WTC11 (cell line): ENCODE data around the gene PABPN1L. TPM values are rescaled to one million over a fixed set of nuclear protein-coding genes. Genes with fewer than 3 reads are reported as not detected.

Experiments
- ATAC-seq: fragments of 200-7000 bp; cut with Tn5 transposase; 2 replicates; pipeline ENCODE4 v1.10.0; 2021; ENCODE audit warnings: mild to moderate bottlenecking, moderate library complexity
- CTCF ChIA-PET: fragments of 300-600 bp; sonication (Branson Sonifier 250); formaldehyde crosslinking; loops from one replicate; lab custom pipeline; 2021; ENCODE audit warnings: antibody characterized with exemption; lab: Charles Lee
- POLR2A ChIA-PET: fragments of 350-600 bp; sonication (Branson Sonifier 250); formaldehyde crosslinking; loops from one replicate; lab custom pipeline; 2021; ENCODE audit warnings: antibody characterized with exemption; lab: Charles Lee
- DNase-seq: peaks from one replicate; pipeline ENCODE4 v3.0.0; 2021; ENCODE audit warnings: low spot score
- H3K27ac Mint-ChIP-seq: 2 replicates; pipeline ENCODE4 v1.8.0; 2021; ENCODE audit warnings: mixed read lengths
- H3K27me3 Mint-ChIP-seq: 2 replicates; pipeline ENCODE4 v1.8.0; 2021; ENCODE audit warnings: low read depth, mild to moderate bottlenecking, moderate library complexity, mixed read lengths
- H3K36me3 Mint-ChIP-seq: 2 replicates; pipeline ENCODE4 v1.8.0; 2021; ENCODE audit warnings: mixed read lengths
- H3K4me1 Mint-ChIP-seq: 2 replicates; pipeline ENCODE4 v1.8.0; 2022; ENCODE audit warnings: mixed read lengths
- H3K4me3 Mint-ChIP-seq: 2 replicates; pipeline ENCODE4 v1.8.0; 2021; ENCODE audit warnings: mild to moderate bottlenecking, moderate library complexity, mixed read lengths
- H3K9me3 Mint-ChIP-seq: 2 replicates; pipeline ENCODE4 v1.8.0; 2021; ENCODE audit warnings: mixed read lengths
- ARID4B ChIP-seq: sonication (generic); formaldehyde crosslinking; IDR thresholded peaks from 2 replicates; pipeline ENCODE4 v1.8.0; 2023; ENCODE audit warnings: missing genetic modification reagents, mild to moderate bottlenecking, borderline replicate concordance
- E2F1 ChIP-seq: sonication (generic); formaldehyde crosslinking; IDR thresholded peaks from 2 replicates; pipeline ENCODE4 v1.8.0; 2022; ENCODE audit warnings: mild to moderate bottlenecking, missing genetic modification reagents
- E2F4 ChIP-seq: sonication (generic); formaldehyde crosslinking; IDR thresholded peaks from 2 replicates; pipeline ENCODE4 v1.8.1; 2022; ENCODE audit warnings: low read depth, mild to moderate bottlenecking, moderate library complexity, missing genetic modification reagents, borderline replicate concordance
- ELF4 ChIP-seq: sonication (generic); formaldehyde crosslinking; IDR thresholded peaks from 2 replicates; pipeline ENCODE4 v1.8.1; 2022; ENCODE audit warnings: low read depth, mild to moderate bottlenecking, moderate library complexity, missing genetic modification reagents
- GRHL2 ChIP-seq: fragments of 250-450 bp; sonication (Bioruptor Pico); IDR thresholded peaks from 2 replicates; pipeline ENCODE4 v1.8.0; 2022; ENCODE audit warnings: mild to moderate bottlenecking, moderate library complexity; ENCODE audit not compliant: insufficient replicate concordance, severe bottlenecking
- HMGA2 ChIP-seq: fragments of 250-450 bp; sonication (Bioruptor Pico); IDR thresholded peaks from 2 replicates; pipeline ENCODE4 v1.4.0; 2021; ENCODE audit warnings: mild to moderate bottlenecking, moderate library complexity
- MLX ChIP-seq: sonication (generic); formaldehyde crosslinking; IDR thresholded peaks from 2 replicates; pipeline ENCODE4 v1.8.1; 2023; ENCODE audit warnings: mild to moderate bottlenecking, missing genetic modification reagents, moderate library complexity
- MXD4 ChIP-seq: fragments of 250-450 bp; sonication (Bioruptor Pico); IDR thresholded peaks from 2 replicates; pipeline ENCODE4 v1.8.0; 2021; ENCODE audit warnings: mild to moderate bottlenecking, moderate library complexity, borderline replicate concordance
- NFATC4 ChIP-seq: fragments of 250-450 bp; sonication (Bioruptor Pico); IDR thresholded peaks from 2 replicates; pipeline ENCODE4 v1.9.0; 2021; ENCODE audit warnings: mild to moderate bottlenecking
- NFE2L1 ChIP-seq: sonication (generic); formaldehyde crosslinking; IDR thresholded peaks from 2 replicates; pipeline ENCODE4 v1.8.1; 2023; ENCODE audit warnings: missing genetic modification reagents
- NFYB ChIP-seq: sonication (generic); formaldehyde crosslinking; conservative IDR thresholded peaks from 2 replicates; pipeline ENCODE4 v1.8.0; 2022; ENCODE audit warnings: low read depth, missing genetic modification reagents
- NR1H2 ChIP-seq: sonication (generic); formaldehyde crosslinking; IDR thresholded peaks from 2 replicates; pipeline ENCODE4 v1.9.0; 2021; ENCODE audit warnings: mild to moderate bottlenecking, moderate library complexity, missing genetic modification reagents
- OVOL2 ChIP-seq: fragments of 250-450 bp; sonication (Bioruptor Pico); IDR thresholded peaks from 2 replicates; pipeline ENCODE4 v1.9.0; 2021; ENCODE audit warnings: mild to moderate bottlenecking, borderline replicate concordance
- STAT6 ChIP-seq: sonication (generic); formaldehyde crosslinking; conservative IDR thresholded peaks from 2 replicates; pipeline ENCODE4 v1.8.1; 2023; ENCODE audit warnings: mild to moderate bottlenecking, low read depth, missing genetic modification reagents, moderate library complexity
- ZMAT4 ChIP-seq: fragments of 250-450 bp; sonication (Bioruptor Pico); IDR thresholded peaks from 2 replicates; pipeline ENCODE4 v1.9.0; 2021; ENCODE audit warnings: mild to moderate bottlenecking
- ZNF263 ChIP-seq: sonication (generic); formaldehyde crosslinking; IDR thresholded peaks from 2 replicates; pipeline ENCODE4 v1.8.1; 2022; ENCODE audit warnings: low read depth, mild to moderate bottlenecking, moderate library complexity, missing genetic modification reagents
- ZNF281 ChIP-seq: sonication (generic); formaldehyde crosslinking; IDR thresholded peaks from 2 replicates; pipeline ENCODE4 v1.8.0; 2023; ENCODE audit warnings: mild to moderate bottlenecking, missing genetic modification reagents
- ZNF423 ChIP-seq: fragments of 250-450 bp; sonication (Bioruptor Pico); IDR thresholded peaks from 2 replicates; pipeline ENCODE4 v2.1.2; 2022; ENCODE audit warnings: mild to moderate bottlenecking, moderate library complexity
- ZSCAN18 ChIP-seq: fragments of 250-450 bp; sonication (Bioruptor Pico); IDR thresholded peaks from 2 replicates; pipeline ENCODE4 v2.1.2; 2022; ENCODE audit warnings: mild to moderate bottlenecking, moderate library complexity
- total RNA-seq: library from RNA; stranded (reverse); gene quantifications from 3 replicates; pipeline ENCODE4 v1.2.3, GENCODE V29; 2021

The PABPN1L gene
- total RNA-seq, 1 experiment from 2014 or later: not detected

GRCh38 chr16:88886420-88886844 is 20.0 kb upstream of the PABPN1L start (continued):
- TF ChIP-seq ARID4B (CRISPR knock-in tag): no peak
- no peak for TF ChIP-seq NFE2L1 (CRISPR knock-in tag)
- no peak for TF ChIP-seq ZNF423 (CRISPR knock-in tag)
- no peak for TF ChIP-seq STAT6 (CRISPR knock-in tag)
- TF ChIP-seq ZNF281 (CRISPR knock-in tag): no peak
- TF ChIP-seq OVOL2 (CRISPR knock-in tag): no peak
- no peak for TF ChIP-seq NFATC4 (CRISPR knock-in tag)
- no peak for TF ChIP-seq ZMAT4 (CRISPR knock-in tag)
- TF ChIP-seq ZSCAN18: no peak
- TF ChIP-seq MXD4 (CRISPR knock-in tag): no peak
- TF ChIP-seq MLX (CRISPR knock-in tag): no peak
- TF ChIP-seq ZNF263: no peak
- TF ChIP-seq, all 79 proteins: peak for 0

- no peak overlapping the region for H3K27ac Mint-ChIP-seq
- peaks cover 2% of the 10 kb centered on the region for H3K27me3 Mint-ChIP-seq
- no peaks in the 10 kb centered on the region for H3K36me3 Mint-ChIP-seq
- no peak for ATAC-seq
- POLR2A ChIA-PET: no interaction called here
- H3K9me3 Mint-ChIP-seq: no peaks in the 10 kb centered on the region
- CTCF ChIA-PET: interaction anchor here (1.0 kb wide), 1 partner anchor 281 kb away, joined by 4 read pairs; no protein-coding TSS in a partner anchor
- no peaks in the 10 kb centered on the region for H3K4me1 Mint-ChIP-seq
- TF ChIP-seq GRHL2 (CRISPR knock-in tag) (no peak), HMGA2 (CRISPR knock-in tag) (no peak), E2F4 (CRISPR knock-in tag) (no peak), NFYB (CRISPR knock-in tag) (no peak), NR1H2 (CRISPR knock-in tag) (no peak), ELF4 (no peak), E2F1 (CRISPR knock-in tag) (no peak)
- no peak for DNase-seq
- H3K4me3 Mint-ChIP-seq: no peak overlapping the region
Measured at GRCh38 chr16:88885693-88886280, 19.3 kb upstream of the PABPN1L start.
